Activated CD4-positive, alpha-beta T cell treated with anti-CD3 and anti-CD28 coated beads, Interleukin-2, amount 10 ng/mL, durations not matched to agents 7 days and 5 days (primary cell): Measurements from ENCODE around the gene CEBPZOS. TPM values are rescaled to one million over a fixed set of nuclear protein-coding genes. Genes with fewer than 3 reads are reported as not detected.
A peak's percentile ranks its signal among the peaks of the same experiment; 100 is the strongest.
"Not testable (repeated sequence)": the region's sequence is repeated elsewhere in the genome, so short reads cannot be mapped to it uniquely, and the experiment has no call there.

ENCODE experiments used
- CTCF ChIA-PET: fragments of 350-600 bp; sonication (Branson Sonifier 250); formaldehyde crosslinking; loops from one replicate; lab custom pipeline; 2021; ENCODE audit warnings: antibody characterized with exemption; lab: Charles Lee
- POLR2A ChIA-PET: fragments of 350-600 bp; sonication (Branson Sonifier 250); formaldehyde crosslinking; loops from one replicate; lab custom pipeline; 2021; ENCODE audit warnings: antibody characterized with exemption; lab: Charles Lee
- DNase-seq: peaks from one replicate; pipeline ENCODE4 v3.0.0-alpha.2; 2020
- H3K27ac Mint-ChIP-seq: one replicate; pipeline ENCODE4 v1.8.0; 2021; ENCODE audit warnings: mild to moderate bottlenecking, moderate library complexity, mixed read lengths
- H3K27me3 Mint-ChIP-seq: one replicate; pipeline ENCODE4 v1.8.0; 2021; ENCODE audit warnings: mixed read lengths
- H3K36me3 Mint-ChIP-seq: one replicate; pipeline ENCODE4 v1.8.0; 2021; ENCODE audit warnings: low read depth, mixed read lengths
- H3K4me1 Mint-ChIP-seq: one replicate; pipeline ENCODE4 v1.8.0; 2021; ENCODE audit warnings: mixed read lengths
- H3K4me3 Mint-ChIP-seq: one replicate; pipeline ENCODE4 v1.8.0; 2021; ENCODE audit warnings: mild to moderate bottlenecking, moderate library complexity, mixed read lengths
- H3K9me3 Mint-ChIP-seq: one replicate; pipeline ENCODE4 v1.8.0; 2021; ENCODE audit warnings: mixed read lengths
- total RNA-seq, 2 experiments: library from RNA; stranded (reverse); gene quantifications; one replicate each; pipeline ENCODE4 v1.2.3, GENCODE V29; 2021

CEBPZOS gene
- total RNA-seq, 2 experiments from 2014 or later: 37.5 to 38.5 TPM

DNA sequence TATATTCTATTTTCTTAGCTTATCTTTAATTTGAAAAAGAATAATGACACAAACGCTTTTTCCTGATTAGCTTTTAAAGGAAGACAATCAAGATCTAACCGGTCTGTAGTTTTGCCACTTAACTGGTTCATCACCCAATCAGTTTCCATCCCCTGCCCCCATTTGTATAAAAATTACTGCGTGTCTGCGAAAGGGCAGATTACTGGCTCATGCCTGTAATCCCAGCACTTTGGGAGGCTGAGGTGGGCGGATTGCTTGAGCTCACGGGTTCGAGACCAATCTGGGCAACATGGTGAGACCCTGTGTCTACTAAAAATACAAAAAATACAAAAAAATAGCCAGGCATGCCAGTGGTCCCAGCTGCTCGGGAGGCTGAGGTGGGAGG lies 2.4 kb downstream of the CEBPZOS start:
- H3K4me1 Mint-ChIP-seq: peaks cover 46% of the 10 kb centered on the region
- CTCF ChIA-PET: no interaction called here
- no peak overlapping the region for H3K27ac Mint-ChIP-seq
- DNase-seq: no peak
- peaks cover 46% of the 10 kb centered on the region for H3K36me3 Mint-ChIP-seq
- POLR2A ChIA-PET: no interaction called here
- H3K27me3 Mint-ChIP-seq: no peaks in the 10 kb centered on the region
- H3K9me3 Mint-ChIP-seq: peaks cover 4% of the 10 kb centered on the region
- no peak overlapping the region for H3K4me3 Mint-ChIP-seq

DNA sequence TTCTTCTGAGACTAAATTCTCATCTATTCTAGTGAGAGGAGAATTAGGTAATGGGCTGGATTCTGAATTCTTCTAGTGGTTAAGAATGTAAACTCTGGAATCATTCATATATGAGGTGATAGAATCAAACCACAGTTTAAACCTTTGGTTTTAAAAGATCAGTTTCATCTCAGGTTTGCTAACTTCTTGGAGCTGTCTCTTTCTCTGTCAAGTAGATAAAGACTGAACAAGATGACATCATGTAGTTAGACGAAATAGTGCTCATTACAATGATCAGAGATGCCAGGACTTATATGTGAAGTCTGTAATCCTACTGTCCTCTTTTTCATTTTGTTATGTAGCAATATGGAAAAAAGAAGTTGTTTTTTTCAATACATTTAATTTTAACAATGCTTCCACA lies 4.9 kb downstream of the CEBPZOS start:
- CTCF ChIA-PET: interaction anchor here (0.6 to 1.4 kb wide), 4 partner anchors 19 to 155 kb away, joined by 3 to 7 read pairs (median 3); partner anchors contain the start of genes CEBPZ and NDUFAF7
- peaks cover 70% of the 10 kb centered on the region for H3K36me3 Mint-ChIP-seq
- H3K9me3 Mint-ChIP-seq: peaks cover 12% of the 10 kb centered on the region
- H3K27me3 Mint-ChIP-seq: no peaks in the 10 kb centered on the region
- POLR2A ChIA-PET: interaction anchor here (0.6 kb wide), 1 partner anchor 726 kb away, joined by 3 read pairs; no protein-coding TSS in a partner anchor
- peaks cover 44% of the 10 kb centered on the region for H3K4me1 Mint-ChIP-seq
- H3K27ac Mint-ChIP-seq: no peak overlapping the region
- DNase-seq: no peak
- no peak overlapping the region for H3K4me3 Mint-ChIP-seq

DNA sequence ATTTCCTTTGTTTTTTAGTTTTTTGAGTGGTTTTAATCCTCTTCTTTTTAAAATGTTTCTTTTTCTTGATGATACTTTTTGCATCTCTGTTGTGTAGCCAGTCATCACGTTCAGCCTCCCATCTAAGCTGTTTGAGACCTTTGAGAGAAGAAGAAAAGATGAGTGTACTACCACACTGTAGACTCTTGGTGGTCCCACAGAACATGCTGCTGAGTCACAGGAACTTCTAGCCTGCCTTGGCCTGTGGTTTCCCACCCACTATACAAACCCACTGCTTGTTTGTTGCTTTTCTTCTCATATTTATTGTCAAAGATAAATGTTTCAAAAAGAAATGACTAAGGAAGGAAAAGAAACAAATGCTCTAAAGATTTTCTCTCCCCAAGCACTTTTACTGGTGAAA lies 5.5 kb downstream of the CEBPZOS start:
- CTCF ChIA-PET: interaction anchor here (0.8 to 0.9 kb wide), 2 partner anchors 19 to 30 kb away, joined by 3 read pairs; partner anchors contain the start of genes CEBPZ and NDUFAF7

DNA sequence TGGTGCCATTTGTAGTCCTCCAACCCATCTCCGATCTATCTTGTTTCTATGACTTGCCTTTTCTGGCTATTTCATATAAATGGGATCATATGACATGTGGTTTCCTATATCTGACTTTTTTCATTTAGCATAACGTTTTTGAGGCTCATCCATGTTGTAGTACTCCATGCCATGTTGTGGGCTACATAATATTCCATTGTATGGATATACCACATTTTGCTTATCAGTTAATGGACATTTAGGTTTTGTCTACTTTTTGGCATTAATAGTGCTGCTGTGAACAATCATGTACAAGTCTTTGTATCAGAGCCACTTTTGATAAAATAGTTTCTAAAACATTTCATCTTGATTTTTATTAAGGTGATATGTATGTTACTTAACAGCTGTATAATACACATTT lies 7.4 kb downstream of the CEBPZOS start:
- ChIA-PET POLR2A (no interaction called here), CTCF (no interaction called here)
- DNase-seq: no peak
- no peak overlapping the region for H3K27ac Mint-ChIP-seq
- H3K27me3 Mint-ChIP-seq: no peaks in the 10 kb centered on the region
- peaks cover 85% of the 10 kb centered on the region for H3K36me3 Mint-ChIP-seq
- H3K4me1 Mint-ChIP-seq: peaks cover 41% of the 10 kb centered on the region
- H3K9me3 Mint-ChIP-seq: peaks cover 34% of the 10 kb centered on the region
- H3K4me3 Mint-ChIP-seq: no peak overlapping the region

More for the DNA sequence above, 5.5 kb downstream of the CEBPZOS start:
- H3K4me3 Mint-ChIP-seq: no peak overlapping the region
- DNase-seq: no peak
- no peak overlapping the region for H3K27ac Mint-ChIP-seq
- POLR2A ChIA-PET: interaction anchor here (0.6 kb wide), 1 partner anchor 726 kb away, joined by 3 read pairs; no protein-coding TSS in a partner anchor
- H3K36me3 Mint-ChIP-seq: peaks cover 73% of the 10 kb centered on the region
- H3K27me3 Mint-ChIP-seq: no peaks in the 10 kb centered on the region
- H3K4me1 Mint-ChIP-seq: peaks cover 44% of the 10 kb centered on the region
- H3K9me3 Mint-ChIP-seq: peaks cover 15% of the 10 kb centered on the region

DNA sequence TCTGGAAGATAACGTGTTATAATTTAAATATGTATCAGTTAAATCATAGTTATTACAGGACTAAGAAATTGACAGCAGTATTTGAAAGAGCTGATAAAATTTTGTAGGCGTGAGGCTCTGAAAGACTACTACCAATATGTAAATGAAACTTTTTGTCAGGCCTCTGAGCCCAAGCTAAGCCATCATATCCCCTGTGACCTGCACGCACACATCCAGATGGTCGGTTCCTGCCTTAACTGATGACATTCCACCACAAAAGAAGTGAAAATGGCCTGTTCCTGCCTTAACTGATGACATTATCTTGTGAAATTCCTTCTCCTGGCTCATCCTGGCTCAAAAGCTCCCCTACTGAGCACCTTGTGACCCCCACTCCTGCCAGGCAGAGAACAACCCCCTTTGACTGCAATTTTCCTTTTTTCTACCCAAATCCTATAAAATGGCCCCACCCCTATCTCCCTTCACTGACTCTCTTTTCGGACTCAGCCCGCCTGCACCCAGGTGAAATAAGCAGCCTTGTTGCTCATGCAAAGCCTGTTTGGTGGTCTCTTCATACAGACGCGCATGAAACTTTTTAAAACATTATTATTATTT lies 8.9 kb downstream of the CEBPZOS start:
- Mint-ChIP-seq H3K9me3 (peaks cover 43% of the 10 kb centered on the region), H3K4me1 (peaks cover 30% of the 10 kb centered on the region), H3K36me3 (peaks cover 90% of the 10 kb centered on the region)
- POLR2A ChIA-PET, CTCF ChIA-PET, H3K27me3 Mint-ChIP-seq, H3K4me3 Mint-ChIP-seq, DNase-seq, H3K27ac Mint-ChIP-seq: not testable (repeated sequence)

DNA sequence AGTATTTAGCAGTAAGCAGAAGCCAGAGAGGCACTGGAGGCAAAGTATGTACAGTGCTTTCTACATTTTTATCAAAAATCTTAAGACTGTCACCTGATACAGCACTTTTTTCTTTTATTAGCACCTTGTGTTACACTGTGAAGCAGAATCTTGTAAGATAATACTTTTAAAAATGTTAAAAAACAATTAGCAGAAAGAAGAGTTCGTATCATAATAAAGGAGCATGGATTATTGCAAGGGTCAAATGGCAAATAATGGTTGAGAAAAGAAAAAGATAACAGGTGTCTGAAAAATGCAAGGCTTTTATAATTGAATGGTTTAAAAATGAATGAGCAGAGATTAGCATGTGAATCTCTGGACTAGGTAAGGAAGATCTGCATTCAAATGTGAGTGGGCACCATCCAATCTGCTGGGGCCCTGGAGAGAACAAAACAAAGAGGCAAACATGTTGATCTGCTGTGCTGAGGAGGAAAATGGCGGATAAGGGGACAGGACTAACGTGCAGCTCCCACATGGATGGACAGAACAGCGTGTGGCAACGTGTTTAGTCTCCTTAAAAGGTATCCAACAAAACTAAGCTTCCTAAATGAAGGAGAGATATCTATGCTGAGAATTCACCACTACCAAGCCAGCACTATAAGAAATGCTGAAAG lies 9.5 kb downstream of the CEBPZOS start:
- H3K27me3 Mint-ChIP-seq: no peaks in the 10 kb centered on the region
- peaks cover 43% of the 10 kb centered on the region for H3K9me3 Mint-ChIP-seq
- H3K4me3 Mint-ChIP-seq: no peak overlapping the region
- H3K4me1 Mint-ChIP-seq: peaks cover 24% of the 10 kb centered on the region
- DNase-seq: no peak
- H3K36me3 Mint-ChIP-seq: peaks cover 90% of the 10 kb centered on the region
- ChIA-PET POLR2A (no interaction called here), CTCF (no interaction called here)
- no peak overlapping the region for H3K27ac Mint-ChIP-seq

DNA sequence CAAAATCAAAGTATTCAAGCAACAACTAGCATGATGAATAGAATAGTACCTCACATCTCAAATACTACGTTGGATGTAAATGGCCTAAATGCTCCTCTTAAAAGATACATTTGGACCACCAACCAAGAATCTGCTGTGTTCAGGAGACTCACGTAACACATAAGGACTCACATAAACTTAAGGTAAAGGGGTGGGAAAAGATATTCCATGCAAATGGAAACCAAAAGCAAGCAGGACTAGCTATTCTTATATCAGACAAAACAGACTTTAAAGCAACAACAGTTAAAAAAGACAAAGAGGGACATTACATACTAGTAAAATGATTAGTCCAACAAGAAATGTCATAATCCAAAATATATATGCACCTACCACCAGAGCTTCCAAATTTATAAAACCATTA lies 10.5 kb downstream of the CEBPZOS start:
- Mint-ChIP-seq H3K4me1 (peaks cover 17% of the 10 kb centered on the region), H3K36me3 (peaks cover 92% of the 10 kb centered on the region), H3K9me3 (peaks cover 43% of the 10 kb centered on the region)
- H3K27me3 Mint-ChIP-seq, POLR2A ChIA-PET, H3K27ac Mint-ChIP-seq, H3K4me3 Mint-ChIP-seq, DNase-seq: not testable (repeated sequence)
- CTCF ChIA-PET: interaction anchor here (0.9 kb wide), 1 partner anchor 9 kb away, joined by 3 read pairs; no protein-coding TSS in a partner anchor

DNA sequence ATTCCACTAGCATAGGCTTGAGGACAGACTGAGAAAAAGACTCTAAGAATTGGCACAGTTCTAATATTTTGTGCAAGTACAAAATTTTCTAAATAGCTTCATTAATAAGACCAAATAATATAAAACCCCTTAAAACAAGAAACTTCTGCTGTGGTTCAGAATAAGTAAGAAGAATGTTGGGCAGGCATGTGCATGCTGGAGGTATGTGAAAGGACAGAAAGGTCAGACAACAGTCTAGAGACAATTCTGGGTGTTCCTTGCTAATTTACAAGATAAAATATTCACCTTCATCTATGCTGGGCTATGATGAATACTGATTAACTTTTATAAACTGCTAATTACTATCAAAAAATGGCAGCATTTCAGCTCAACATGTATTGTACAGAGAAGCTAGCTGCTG lies 14.9 kb downstream of the CEBPZOS start:
- no peak overlapping the region for H3K4me3 Mint-ChIP-seq
- H3K27me3 Mint-ChIP-seq: no peaks in the 10 kb centered on the region
- H3K27ac Mint-ChIP-seq: no peak overlapping the region
- peaks cover 31% of the 10 kb centered on the region for H3K9me3 Mint-ChIP-seq
- POLR2A ChIA-PET: no interaction called here
- peaks cover 17% of the 10 kb centered on the region for H3K4me1 Mint-ChIP-seq
- H3K36me3 Mint-ChIP-seq: peaks cover 80% of the 10 kb centered on the region
- CTCF ChIA-PET: interaction anchor here (0.7 to 1.0 kb wide), 2 partner anchors 12 to 15 kb away, joined by 3 read pairs; partner anchors contain the start of gene CEBPZOS
- DNase-seq: no peak

DNA sequence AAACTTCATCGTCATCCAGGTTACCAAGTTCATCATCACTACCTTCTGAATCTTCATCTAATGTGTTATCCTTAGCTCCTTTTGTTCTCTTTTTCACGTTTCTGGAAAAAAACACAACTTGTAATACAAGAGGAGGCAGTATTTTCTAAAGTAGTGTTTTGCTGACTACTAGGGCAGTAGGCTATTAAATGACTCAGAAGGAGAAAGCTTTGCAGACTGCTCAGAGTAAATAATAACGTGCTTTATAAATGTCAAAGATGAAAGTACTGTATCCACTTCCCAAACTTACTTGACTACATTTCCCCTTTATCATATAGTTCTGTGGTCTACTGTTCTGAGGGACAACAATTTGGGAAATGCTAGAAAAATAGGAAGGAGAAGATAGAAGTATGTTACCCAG lies 15.6 kb downstream of the CEBPZOS start:
- peaks cover 80% of the 10 kb centered on the region for H3K36me3 Mint-ChIP-seq
- H3K9me3 Mint-ChIP-seq: peaks cover 26% of the 10 kb centered on the region
- H3K27me3 Mint-ChIP-seq: no peaks in the 10 kb centered on the region
- H3K27ac Mint-ChIP-seq: no peak overlapping the region
- no peak for DNase-seq
- CTCF ChIA-PET: interaction anchor here (1.0 kb wide), 1 partner anchor 11 kb away, joined by 3 read pairs; no protein-coding TSS in a partner anchor
- H3K4me1 Mint-ChIP-seq: peaks cover 14% of the 10 kb centered on the region
- H3K4me3 Mint-ChIP-seq: no peak overlapping the region
- POLR2A ChIA-PET: no interaction called here

DNA sequence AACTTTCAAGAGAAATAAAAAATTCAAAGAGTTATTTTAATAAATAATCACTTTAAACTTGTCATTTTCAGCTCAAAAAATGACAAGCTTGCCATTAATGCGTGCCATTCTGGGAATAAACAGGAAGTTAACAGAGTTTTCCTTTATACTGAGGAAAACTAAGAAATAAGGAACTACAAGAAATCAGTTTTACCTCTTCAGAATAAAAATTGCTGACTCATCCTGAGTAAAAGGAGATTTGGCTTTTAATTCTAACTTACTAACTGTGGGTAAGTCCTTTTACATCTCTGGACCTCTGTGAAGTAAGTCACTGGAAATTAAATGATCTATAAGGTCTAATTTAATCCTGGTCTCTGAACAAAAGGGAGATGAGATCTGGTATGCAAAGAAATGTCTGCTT lies 19.0 kb downstream of the CEBPZOS start:
- no peaks in the 10 kb centered on the region for H3K9me3 Mint-ChIP-seq
- no peak overlapping the region for H3K4me3 Mint-ChIP-seq
- peaks cover 4% of the 10 kb centered on the region for H3K4me1 Mint-ChIP-seq
- ChIA-PET CTCF (interaction anchor here (1.1 kb wide), 1 partner anchor 130 kb away, joined by 3 read pairs; no protein-coding TSS in a partner anchor), POLR2A (no interaction called here)
- no peaks in the 10 kb centered on the region for H3K27me3 Mint-ChIP-seq
- no peak for DNase-seq
- peak overlapping the region; percentile 41 for H3K27ac Mint-ChIP-seq
- peaks cover 66% of the 10 kb centered on the region for H3K36me3 Mint-ChIP-seq

DNA sequence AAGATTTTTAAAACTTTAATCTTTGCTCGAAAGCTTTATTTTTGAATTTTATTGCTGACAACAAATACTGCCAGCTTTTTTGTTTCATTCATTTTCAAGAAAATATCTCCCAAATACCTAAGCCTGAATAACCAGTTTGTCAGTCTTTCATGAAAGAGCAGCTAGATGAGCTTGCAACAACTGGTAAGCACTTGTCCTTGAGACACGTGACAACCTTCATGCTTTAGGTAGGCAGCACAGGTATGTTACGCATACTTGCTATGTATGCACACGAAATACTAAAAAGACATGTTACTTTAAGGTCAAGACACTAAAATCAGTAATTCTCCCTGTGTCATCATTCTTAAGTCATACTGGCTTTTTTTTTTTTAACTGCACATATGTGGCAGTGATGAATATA lies 22.8 kb downstream of the CEBPZOS start:
- ChIA-PET POLR2A (interaction anchor here (0.7 kb wide), 1 partner anchor 23 kb away, joined by 4 read pairs; no protein-coding TSS in a partner anchor), CTCF (no interaction called here)
- H3K27me3 Mint-ChIP-seq: no peaks in the 10 kb centered on the region
- H3K27ac Mint-ChIP-seq: no peak overlapping the region
- peaks cover 68% of the 10 kb centered on the region for H3K36me3 Mint-ChIP-seq
- no peak overlapping the region for H3K4me3 Mint-ChIP-seq
- no peak for DNase-seq
- peaks cover 31% of the 10 kb centered on the region for H3K4me1 Mint-ChIP-seq
- no peaks in the 10 kb centered on the region for H3K9me3 Mint-ChIP-seq

DNA sequence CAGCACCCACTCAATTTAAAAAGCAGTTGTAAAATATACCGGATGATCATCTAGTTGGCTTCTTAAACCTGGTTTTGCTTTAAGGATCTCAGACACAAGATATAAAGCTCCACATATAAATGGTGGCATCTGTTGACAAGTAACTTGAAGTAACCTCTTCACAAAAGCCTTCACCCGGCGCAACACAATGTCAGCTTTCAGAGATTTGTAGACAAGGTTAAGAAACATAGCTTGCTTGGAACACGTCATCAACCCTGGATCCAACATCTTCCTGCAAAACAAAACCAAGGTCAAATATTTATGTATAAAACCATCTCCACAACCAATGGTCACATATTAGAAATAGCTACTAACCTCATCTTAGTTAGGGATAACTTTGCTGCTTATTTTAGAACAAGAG lies 26.8 kb downstream of the CEBPZOS start:
- DNase-seq: no peak
- CTCF ChIA-PET: interaction anchor here (0.6 to 1.1 kb wide), 4 partner anchors 11 to 68 kb away, joined by 3 to 4 read pairs (median 3); no protein-coding TSS in a partner anchor
- Mint-ChIP-seq H3K4me1 (peaks cover 50% of the 10 kb centered on the region), H3K27ac (peak overlapping the region; percentile 63), H3K36me3 (peaks cover 66% of the 10 kb centered on the region), H3K4me3 (no peak overlapping the region), H3K9me3 (no peaks in the 10 kb centered on the region), H3K27me3 (no peaks in the 10 kb centered on the region)
- POLR2A ChIA-PET: no interaction called here

DNA sequence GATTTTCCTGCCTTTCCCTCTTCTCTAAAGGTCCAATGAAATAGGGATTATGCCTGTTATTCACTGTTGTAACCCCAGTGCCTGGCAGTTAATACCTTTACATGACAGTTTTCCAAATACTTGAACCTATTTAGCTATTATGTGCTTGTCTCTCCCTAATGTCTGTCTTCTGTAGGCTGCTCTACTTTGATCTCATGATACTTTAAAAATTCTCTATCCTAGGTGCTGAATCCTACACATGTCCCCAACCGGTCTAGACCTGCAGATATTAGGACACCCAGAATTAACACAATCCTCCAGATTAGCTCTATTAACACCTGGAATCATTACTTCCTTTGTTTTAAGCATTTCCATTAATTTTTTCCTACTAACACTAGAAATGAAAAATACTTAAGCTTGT lies 27.8 kb downstream of the CEBPZOS start:
- peaks cover 50% of the 10 kb centered on the region for H3K4me1 Mint-ChIP-seq

More for the DNA sequence above, 27.8 kb downstream of the CEBPZOS start:
- no peak overlapping the region for H3K27ac Mint-ChIP-seq
- no peak overlapping the region for H3K4me3 Mint-ChIP-seq
- H3K9me3 Mint-ChIP-seq: no peaks in the 10 kb centered on the region
- H3K36me3 Mint-ChIP-seq: peaks cover 61% of the 10 kb centered on the region
- H3K27me3 Mint-ChIP-seq: no peaks in the 10 kb centered on the region
- no peak for DNase-seq
- CTCF ChIA-PET: no interaction called here
- POLR2A ChIA-PET: no interaction called here
